GM12878 (cell line): ENCODE data around the gene RABL6. TPM values are rescaled to one million over a fixed set of nuclear protein-coding genes. Genes with fewer than 3 reads are reported as not detected.

Experiments
- ATAC-seq: fragments of 200-7000 bp; cut with Tn5 transposase; 3 replicates; pipeline ENCODE4 v1.9.1; 2020; ENCODE audit warnings: mild to moderate bottlenecking, moderate library complexity
- BruUV-seq: library from RNA; stranded (reverse); fragments of 400-500 nt; replicated peaks from 2 replicates; lab custom pipeline; 2021; lab: Mats Ljungman, UMichigan
- CTCF ChIA-PET: fragments of 300-600 bp; sonication (Branson Sonifier 250); formaldehyde crosslinking; extraction: SDS; loops from one replicate; lab custom pipeline; 2021; ENCODE audit warnings: inconsistent platforms; lab: Yijun Ruan, JAX
- POLR2A ChIA-PET: fragments of 350-600 bp; formaldehyde crosslinking; extraction: SDS; loops from one replicate; lab custom pipeline; 2021; ENCODE audit warnings: inconsistent platforms; lab: Charles Lee
- RAD21 ChIA-PET: fragments of 300-600 bp; sonication (Branson Sonifier 250); formaldehyde crosslinking; loops from one replicate; lab custom pipeline; 2023; ENCODE audit warnings: antibody characterized with exemption; ENCODE audit not compliant: unreplicated experiment; lab: Charles Lee
- SMC1A ChIA-PET: fragments of 300-600 bp; sonication (Branson Sonifier 250); formaldehyde crosslinking; loops from one replicate; lab custom pipeline; 2023; ENCODE audit not compliant: unreplicated experiment, uncharacterized antibody; lab: Charles Lee
- DNase-seq: peaks from one replicate; pipeline ENCODE4 v3.0.0-alpha.2; 2011; ENCODE audit warnings: low read depth, low spot score
- FAIRE-seq: peaks from 3 replicates; lab custom pipeline; 2011; peaks lifted over from hg19 to GRCh38; lab: Jason Lieb, UNC
- H2AFZ ChIP-seq: 2 replicates; pipeline ENCODE4 v1.6.0; 2011; ENCODE audit warnings: low read depth, low read length, control low read depth; ENCODE audit not compliant: control insufficient read depth
- H3K27ac ChIP-seq: 2 replicates; pipeline ENCODE4 v1.5.1; 2011; ENCODE audit warnings: control low read depth; ENCODE audit not compliant: control insufficient read depth, insufficient read depth
- H3K27me3 ChIP-seq, 2 experiments: replicated peaks in 1 of 2; 2 replicates each; pipeline versions ENCODE4 v1.6.0 to v1.6.1; 2011; ENCODE audit warnings: low read length in 1 of 2; ENCODE audit not compliant: control insufficient read depth in 2 of 2, insufficient read depth in 2 of 2
- H3K36me3 ChIP-seq, 2 experiments: 2 replicates each; pipeline ENCODE4 v1.5.1; 2011; ENCODE audit warnings: low read length in 1 of 2; ENCODE audit not compliant: control insufficient read depth in 2 of 2, insufficient read depth in 2 of 2
- H3K4me1 ChIP-seq: 2 replicates; pipeline ENCODE4 v1.6.1; 2011; ENCODE audit warnings: mild to moderate bottlenecking, low read length, moderate library complexity, mixed read lengths; ENCODE audit not compliant: control insufficient read depth, insufficient read depth
- H3K4me2 ChIP-seq: 2 replicates; pipeline ENCODE4 v1.6.0; 2011; ENCODE audit warnings: control low read depth; ENCODE audit not compliant: control insufficient read depth, insufficient read depth
- H3K4me3 ChIP-seq: fragments of 200-600 bp; sonication (generic); 2 replicates; pipeline ENCODE4 v1.5.1; 2016
- H3K79me2 ChIP-seq: 2 replicates; pipeline ENCODE4 v1.6.0; 2011; ENCODE audit warnings: low read length; ENCODE audit not compliant: control insufficient read depth, insufficient read depth
- H3K9ac ChIP-seq: 2 replicates; pipeline ENCODE4 v1.8.0; 2011; ENCODE audit warnings: low read length, control low read depth, mixed read lengths; ENCODE audit not compliant: control insufficient read depth, insufficient read depth
- H3K9me3 ChIP-seq: replicated peaks from 3 replicates; pipeline ENCODE4 v1.5.1; 2011; ENCODE audit warnings: mild to moderate bottlenecking, low read length; ENCODE audit not compliant: control insufficient read depth, insufficient read depth
- H4K20me1 ChIP-seq: 2 replicates; pipeline ENCODE4 v1.6.0; 2011; ENCODE audit not compliant: control insufficient read depth, insufficient read depth
- CBX5 ChIP-seq: sonication (generic); IDR thresholded peaks from 2 replicates; pipeline ENCODE4 v1.6.1; 2016; ENCODE audit warnings: low read depth, moderate library complexity, mild to moderate bottlenecking, inconsistent platforms
- FOXM1 ChIP-seq: IDR thresholded peaks from 2 replicates; pipeline ENCODE4 v1.6.1; 2012; ENCODE audit warnings: low read depth, mild to moderate bottlenecking, inconsistent platforms, low read length, moderate library complexity
- MEF2B ChIP-seq: fragments of 450-650 bp; IDR thresholded peaks from 2 replicates; pipeline ENCODE4 v1.6.1; 2018; ENCODE audit warnings: mild to moderate bottlenecking, moderate library complexity; ENCODE audit not compliant: partially characterized antibody, poor library complexity, severe bottlenecking
- RAD21 ChIP-seq: IDR thresholded peaks from 2 replicates; pipeline ENCODE4 v1.6.1; 2011; ENCODE audit warnings: mild to moderate bottlenecking, low read depth, low read length, moderate library complexity; ENCODE audit not compliant: insufficient read depth
- STAT3 ChIP-seq: IDR thresholded peaks from 2 replicates; pipeline ENCODE4 v1.6.1; 2011; ENCODE audit warnings: low read depth, low read length, improper control_type of control experiment
- WGBS: methylation state at CpG from one replicate; pipeline ENCODE4 v1.1.6; 2016; ENCODE audit warnings: low lambda C conversion rate; ENCODE audit not compliant: insufficient replicate concordance, insufficient coverage; ENCODE audit errors: missing lambda C conversion rate; 5-methylcytosine and 5-hydroxymethylcytosine counted together
- in situ Hi-C: fragments of 300-500 bp; cut with MboI; formaldehyde crosslinking; loops from 9 replicates; pipeline ENCODE4 v1.14.3; 2018; ENCODE audit warnings: mixed read lengths
- intact Hi-C: fragments of 100-400 bp; cut with micrococcal nuclease; formaldehyde crosslinking; loops from one replicate; pipeline ENCODE4 v1.14.2; 2022; ENCODE audit not compliant: unreplicated experiment
- polyA plus RNA-seq, 11 experiments: library from polyadenylated mRNA; depleted of rRNA in 4 of 11; unstranded in 6 of 11; stranded (reverse) in 5 of 11; fragments of >200 nt; fragmentation: Nextera tagmentation in 4 of 11; fragmentation: Illumina TruSeq in 1 of 11; extraction: Ambion mirVana in 4 of 11; extraction: Trizol in 1 of 11; gene quantifications; 1 replicate in 1 of 11; 2 replicates in 10 of 11; pipeline versions ENCODE4 v1.2.1 to v1.2.3, GENCODE V29; 2011 to 2016; ENCODE audit warnings: inconsistent platforms in 2 of 11, missing spikeins in 2 of 11, low read depth in 1 of 11
- total RNA-seq, 4 experiments: library from RNA; depleted of rRNA in 3 of 4; stranded (reverse); fragments of >200 nt in 3 of 4; fragmentation: Illumina TruSeq in 1 of 4; extraction: Trizol in 1 of 4; gene quantifications; 2 replicates each; pipeline versions ENCODE4 v1.2.1 to v1.2.3, GENCODE V29; 2013 to 2021

The RABL6 gene
- total and polyA plus RNA-seq, 10 of the 15 experiments (the other 5 are each of a cell fraction or from before 2014, with no cell fraction given), result 1.4 to 134 (median 42.7) TPM

DNA sequence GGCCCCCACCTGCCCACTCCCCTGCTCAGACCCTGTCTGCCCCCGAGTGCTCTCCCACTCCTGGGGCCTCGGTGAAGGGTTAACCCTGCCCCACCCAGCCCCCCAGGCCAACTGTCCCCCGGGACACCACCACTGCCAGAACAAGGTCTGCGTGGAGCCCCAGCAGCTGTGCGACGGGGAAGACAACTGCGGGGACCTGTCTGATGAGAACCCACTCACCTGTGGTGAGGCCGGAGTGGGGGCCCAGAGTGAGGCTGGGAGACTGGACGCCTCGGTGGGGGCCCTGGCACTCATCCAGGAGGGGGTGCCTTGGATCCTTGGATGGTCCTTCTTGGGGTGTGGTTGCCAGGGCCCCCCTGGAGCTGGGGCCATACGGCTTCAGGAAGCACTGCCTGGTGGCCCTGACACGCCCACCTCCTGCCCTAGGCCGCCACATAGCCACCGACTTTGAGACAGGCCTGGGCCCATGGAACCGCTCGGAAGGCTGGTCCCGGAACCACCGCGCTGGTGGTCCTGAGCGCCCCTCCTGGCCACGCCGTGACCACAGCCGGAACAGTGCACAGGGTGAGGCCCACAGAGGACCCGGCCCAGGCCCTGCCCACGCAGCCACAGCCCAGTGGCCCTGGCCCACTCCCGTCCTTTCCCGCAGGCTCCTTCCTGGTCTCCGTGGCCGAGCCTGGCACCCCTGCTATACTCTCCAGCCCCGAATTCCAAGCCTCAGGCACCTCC is 46.5 kb downstream of the RABL6 start:
- FAIRE-seq, result no peak
- 57% methylated on average over 26 of the region's 30 CpGs for WGBS
- TF ChIP-seq RAD21 (no peak), STAT3 (no peak), MEF2B (peak; percentile 51), FOXM1 (no peak), CBX5 (no peak)
- TF ChIP-seq, all 136 proteins: peak for 1
- H3K27ac ChIP-seq, result no peak overlapping the region
- no TSS peak for BruUV-seq
- H3K9me3 ChIP-seq, result no peaks in the 10 kb centered on the region
- no peaks in the 10 kb centered on the region; the same call in 1 of the 2 replicates for H4K20me1 ChIP-seq
- no peak overlapping the region for H2AFZ ChIP-seq
- no peaks in the 10 kb centered on the region for H3K27me3 ChIP-seq
- no peak for DNase-seq
- H3K4me2 ChIP-seq, result no peak overlapping the region
- ChIA-PET CTCF (no interaction called here), RAD21 (no interaction called here), SMC1A (no interaction called here), POLR2A (interaction anchor here (0.6 kb wide), 1 partner anchor 30 kb away, joined by 3 read pairs; no protein-coding TSS in a partner anchor)
- H3K4me3 ChIP-seq, result no peak overlapping the region
- no peak for ATAC-seq
- in situ Hi-C loops (no loop called here), intact Hi-C loops (loop anchor here (5.0 kb wide), 1 partner anchor 88 kb away; the partner anchor contains the start of gene FBXW5)
- H3K9ac ChIP-seq, result no peak overlapping the region
- peaks cover 4 to 10% of the 10 kb centered on the region in 2 experiments; a peak in 3 of 4 replicates for H3K36me3 ChIP-seq
- H3K4me1 ChIP-seq, result peaks cover 7% of the 10 kb centered on the region
- H3K79me2 ChIP-seq, result peaks cover 7% of the 10 kb centered on the region; the same call in 1 of the 2 replicates
